H1 (cell line): ENCODE data around the gene NBPF3. TPM values are rescaled to one million over a fixed set of nuclear protein-coding genes. Genes with fewer than 3 reads are reported as not detected.

Experiments used
- CTCF ChIA-PET: fragments of 300-600 bp; sonication (Branson Sonifier 250); formaldehyde crosslinking; loops from one replicate; lab custom pipeline; 2021; ENCODE audit not compliant: partially characterized antibody; lab: Charles Lee
- POLR2A ChIA-PET: fragments of 300-600 bp; sonication (Branson Sonifier 250); formaldehyde crosslinking; loops from one replicate; lab custom pipeline; 2021; ENCODE audit warnings: inconsistent platforms; ENCODE audit not compliant: partially characterized antibody; lab: Charles Lee
- DNase-seq, 2 experiments: peaks; one replicate each; pipeline versions ENCODE4 v3.0.0 to v3.0.0-alpha.2; 2010 to 2022; ENCODE audit warnings: low spot score in 2 of 2, low read depth in 1 of 2, mixed read lengths in 1 of 2
- FAIRE-seq: peaks from 2 replicates; lab custom pipeline; 2011; peaks lifted over from hg19 to GRCh38; lab: Jason Lieb, UNC
- H2AFZ ChIP-seq: 2 replicates; pipeline ENCODE4 v1.8.1; 2012; ENCODE audit warnings: low read length, inconsistent platforms
- H2AK5ac ChIP-seq: 2 replicates; pipeline ENCODE4 v1.6.1; 2013; ENCODE audit warnings: low read depth, low read length
- H2BK120ac ChIP-seq: replicated peaks from 2 replicates; pipeline ENCODE3; 2013; ENCODE audit warnings: low read depth, low read length, inconsistent platforms
- H2BK12ac ChIP-seq: 2 replicates; pipeline ENCODE4 v1.6.1; 2013; ENCODE audit warnings: low read depth, low read length
- H2BK15ac ChIP-seq: 2 replicates; pipeline ENCODE4 v1.6.1; 2013; ENCODE audit warnings: low read length
- H2BK20ac ChIP-seq: 2 replicates; pipeline ENCODE4 v1.6.1; 2013; ENCODE audit warnings: low read length
- H2BK5ac ChIP-seq: 2 replicates; pipeline ENCODE4 v1.6.1; 2013; ENCODE audit warnings: low read depth, low read length
- H3K14ac ChIP-seq: 2 replicates; pipeline ENCODE4 v1.6.1; 2013; ENCODE audit warnings: inconsistent platforms; ENCODE audit not compliant: insufficient read length
- H3K18ac ChIP-seq: 2 replicates; pipeline ENCODE4 v1.6.1; 2013; ENCODE audit warnings: low read length; ENCODE audit errors: extremely low read depth
- H3K23ac ChIP-seq: 2 replicates; pipeline ENCODE4 v1.6.1; 2013; ENCODE audit warnings: inconsistent platforms; ENCODE audit not compliant: insufficient read length
- H3K23me2 ChIP-seq: 2 replicates; pipeline ENCODE4 v1.6.1; 2013; ENCODE audit warnings: low read depth, low read length
- H3K27ac ChIP-seq: 2 replicates; pipeline ENCODE4 v1.6.1; 2011; ENCODE audit warnings: low read depth, low read length, inconsistent platforms
- H3K27me3 ChIP-seq, 4 experiments: replicated peaks in 1 of 4; 1 replicate in 1 of 4; 2 replicates in 3 of 4; pipeline versions ENCODE4 v1.6.1 to v1.8.1; 2011 to 2013; ENCODE audit warnings: low read length in 3 of 4, mild to moderate bottlenecking in 3 of 4, inconsistent platforms in 2 of 4, mixed read lengths in 2 of 4, moderate library complexity in 1 of 4; ENCODE audit not compliant: control insufficient read depth in 3 of 4, insufficient read depth in 3 of 4; ENCODE audit errors: extremely low read depth in 1 of 4
- H3K36me3 ChIP-seq, 4 experiments: 2 replicates each; pipeline versions ENCODE4 v1.6.1 to v1.8.1; 2011 to 2013; ENCODE audit warnings: mild to moderate bottlenecking in 4 of 4, low read length in 3 of 4, moderate library complexity in 2 of 4, control low read depth in 1 of 4, inconsistent platforms in 1 of 4; ENCODE audit not compliant: insufficient read depth in 4 of 4, control insufficient read depth in 2 of 4
- H3K4ac ChIP-seq: replicated peaks from 2 replicates; pipeline ENCODE3; 2013; ENCODE audit warnings: low read length, low read depth, mixed read lengths, inconsistent platforms; ENCODE audit not compliant: insufficient read length
- H3K4me1 ChIP-seq, 4 experiments: replicated peaks in 1 of 4; 1 replicate in 1 of 4; 2 replicates in 3 of 4; pipeline versions ENCODE4 v1.6.1 to v1.8.1; 2011 to 2013; ENCODE audit warnings: low read length in 3 of 4, inconsistent platforms in 2 of 4, mixed read lengths in 1 of 4; ENCODE audit not compliant: insufficient read depth in 4 of 4, control insufficient read depth in 3 of 4
- H3K4me2 ChIP-seq, 2 experiments: 2 replicates each; pipeline versions ENCODE4 v1.6.1 to v1.8.1; 2011 to 2013; ENCODE audit warnings: low read depth in 2 of 2, low read length in 2 of 2, control low read depth in 1 of 2, inconsistent platforms in 1 of 2, mild to moderate bottlenecking in 1 of 2; ENCODE audit not compliant: insufficient read depth in 1 of 2
- H3K4me3 ChIP-seq, 4 experiments: fragments of 200-600, 300-600 bp in 1 of 4; sonication (generic), shearing (Covaris generic), sonication (Bioruptor Twin) in 1 of 4; 2 replicates each; pipeline versions ENCODE4 v1.5.1 to v1.8.1; 2011 to 2016; ENCODE audit warnings: low read length in 4 of 4, low read depth in 3 of 4, control low read depth in 2 of 4, inconsistent platforms in 2 of 4, mild to moderate bottlenecking in 2 of 4, mixed read lengths in 1 of 4, moderate library complexity in 1 of 4; ENCODE audit not compliant: insufficient read depth in 2 of 4; ENCODE audit errors: extremely low read depth in 1 of 4
- H3K56ac ChIP-seq: replicated peaks from 2 replicates; pipeline ENCODE3; 2013; ENCODE audit warnings: low read depth, mild to moderate bottlenecking, mixed read lengths, low read length, inconsistent platforms; ENCODE audit not compliant: insufficient read length
- H3K79me1 ChIP-seq: 2 replicates; pipeline ENCODE4 v1.6.1; 2013; ENCODE audit warnings: low read depth, low read length, control low read depth
- H3K79me2 ChIP-seq, 2 experiments: 2 replicates each; pipeline versions ENCODE4 v1.6.1 to v1.8.1; 2012 to 2013; ENCODE audit warnings: low read length in 2 of 2, mild to moderate bottlenecking in 2 of 2, inconsistent platforms in 1 of 2; ENCODE audit not compliant: insufficient read depth in 2 of 2, control insufficient read depth in 1 of 2
- H3K9ac ChIP-seq, 4 experiments: replicated peaks in 1 of 4; 1 replicate in 1 of 4; 2 replicates in 3 of 4; pipeline versions ENCODE4 v1.6.1 to v1.8.1; 2011 to 2013; ENCODE audit warnings: low read depth in 3 of 4, low read length in 3 of 4, control low read depth in 2 of 4, mild to moderate bottlenecking in 2 of 4, moderate library complexity in 2 of 4, inconsistent platforms in 1 of 4; ENCODE audit errors: extremely low read depth in 1 of 4
- H3K9me3 ChIP-seq, 2 experiments: 2 replicates each; pipeline versions ENCODE4 v1.6.1 to v1.8.1; 2012 to 2013; ENCODE audit warnings: mild to moderate bottlenecking in 2 of 2, moderate library complexity in 2 of 2, control low read depth in 1 of 2, inconsistent platforms in 1 of 2, low read depth in 1 of 2, low read length in 1 of 2, mixed read lengths in 1 of 2; ENCODE audit not compliant: insufficient read depth in 2 of 2
- H4K20me1 ChIP-seq, 2 experiments: replicated peaks in 1 of 2; 2 replicates each; pipeline versions ENCODE3 to v1.8.1; 2011 to 2013; ENCODE audit warnings: inconsistent platforms in 2 of 2, low read length in 2 of 2, mild to moderate bottlenecking in 1 of 2; ENCODE audit not compliant: insufficient read depth in 2 of 2, control insufficient read depth in 1 of 2
- H4K5ac ChIP-seq: 2 replicates; pipeline ENCODE4 v1.6.1; 2013; ENCODE audit warnings: low read length, low read depth, mixed read lengths, inconsistent platforms; ENCODE audit not compliant: insufficient read length
- H4K8ac ChIP-seq: 2 replicates; pipeline ENCODE4 v1.8.0; 2013; ENCODE audit warnings: mild to moderate bottlenecking, moderate library complexity, low read length, inconsistent platforms; ENCODE audit not compliant: insufficient read depth; ENCODE audit errors: extremely low read depth
- H4K91ac ChIP-seq: replicated peaks from 2 replicates; pipeline ENCODE3; 2013; ENCODE audit warnings: low read length, mixed read lengths, inconsistent platforms; ENCODE audit not compliant: insufficient read length
- EZH2 ChIP-seq: fragments of 200-600 bp; sonication (generic); IDR thresholded peaks from 2 replicates; pipeline ENCODE4 v1.7.1; 2012; ENCODE audit warnings: low read depth, mild to moderate bottlenecking, moderate library complexity, low read length, inconsistent platforms; ENCODE audit not compliant: severe bottlenecking
- FOSL1 ChIP-seq: IDR thresholded peaks from 2 replicates; pipeline ENCODE4 v1.6.1; 2011; ENCODE audit warnings: mild to moderate bottlenecking, low read depth, low read length, moderate library complexity; ENCODE audit not compliant: insufficient read depth
- KDM1A ChIP-seq: fragments of 200-600, 300-600 bp; sonication (generic); IDR thresholded peaks from 2 replicates; pipeline ENCODE4 v1.7.1; 2016; ENCODE audit warnings: mild to moderate bottlenecking, low read length, borderline replicate concordance
- MAFK ChIP-seq: IDR thresholded peaks from 2 replicates; pipeline ENCODE4 v1.6.1; 2012; ENCODE audit warnings: low read depth, mild to moderate bottlenecking, improper control_type of control experiment, low read length
- PHF8 ChIP-seq: fragments of 200-600 bp; sonication (generic); conservative IDR thresholded peaks from 2 replicates; pipeline ENCODE4 v1.7.1; 2012; ENCODE audit warnings: low read depth, mild to moderate bottlenecking, inconsistent platforms, low read length, moderate library complexity
- POU5F1 ChIP-seq: IDR thresholded peaks from 2 replicates; pipeline ENCODE4 v1.6.1; 2011; ENCODE audit warnings: low read depth, mild to moderate bottlenecking, low read length, moderate library complexity
- RXRA ChIP-seq: IDR thresholded peaks from 2 replicates; pipeline ENCODE4 v1.6.1; 2011; ENCODE audit warnings: low read depth, mild to moderate bottlenecking, low read length, moderate library complexity; ENCODE audit not compliant: insufficient read depth
- TAF7 ChIP-seq: optimal IDR thresholded peaks from 2 replicates; pipeline ENCODE3; 2011; ENCODE audit warnings: low read depth, mild to moderate bottlenecking, inconsistent platforms, low read length, moderate library complexity, borderline replicate concordance
- TBP ChIP-seq: IDR thresholded peaks from 2 replicates; pipeline ENCODE4 v1.6.1; 2011; ENCODE audit warnings: low read depth, low read length, improper control_type of control experiment
- WGBS, 2 experiments: shearing (Covaris generic) in 1 of 2; methylation state at CpG; one replicate each; pipeline versions ENCODE4 v1.1.6 to v1.1.7; 2013 to 2015; ENCODE audit warnings: low lambda C conversion rate in 2 of 2, mixed read lengths in 2 of 2, inconsistent platforms in 1 of 2, low coverage in 1 of 2, missing lambda C conversion rate in 1 of 2; ENCODE audit not compliant: insufficient replicate concordance in 2 of 2, insufficient coverage in 1 of 2, insufficient read length in 1 of 2; ENCODE audit errors: extremely low coverage in 1 of 2, missing lambda C conversion rate in 1 of 2; 5-methylcytosine and 5-hydroxymethylcytosine counted together
- polyA plus RNA-seq, 7 experiments: library from polyadenylated mRNA; depleted of rRNA in 3 of 7; stranded (reverse) in 5 of 7; unstranded in 2 of 7; fragments of >200 nt in 5 of 7; fragments of 200-250 nt in 2 of 7; gene quantifications; 1 replicate in 5 of 7; 2 replicates in 1 of 7; 4 replicates in 1 of 7; pipeline versions ENCODE4 v1.2.1 to v1.2.3, GENCODE V29; 2011 to 2013; ENCODE audit warnings: missing spikeins in 2 of 7, mixed read lengths in 2 of 7
- total RNA-seq: library from RNA; stranded (reverse); fragmentation: NEBNext Ultra II Directional; extraction: Animal tissue kit (Norgen Biotek cat#: 25700); gene quantifications from 2 replicates; pipeline ENCODE4 v1.2.1, GENCODE V29; 2021

NBPF3 gene
- total and polyA plus RNA-seq, 2 of the 8 experiments (the other 6 are each of a cell fraction or from before 2014, with no cell fraction given): 3.8 to 4.3 TPM

GRCh38 chr1:21506804-21507203 is 66.9 kb downstream of the NBPF3 start:
- H3K56ac ChIP-seq: no peak overlapping the region
- no peak overlapping the region for H3K18ac ChIP-seq
- peaks cover 7 to 15% of the 10 kb centered on the region in 2 experiments; a peak in 3 of 4 replicates for H3K79me2 ChIP-seq
- no peak overlapping the region for H2BK5ac ChIP-seq
- peaks cover 0 to 17% (median 10%) of the 10 kb centered on the region in 4 experiments; a peak in 6 of 7 replicates for H3K27me3 ChIP-seq
- CTCF ChIA-PET: interaction anchor here (0.8 to 26.3 kb wide), 16 partner anchors 8 to 275 kb away, joined by 3 to 372 read pairs (median 4); no protein-coding TSS in a partner anchor
- FAIRE-seq (no peak), DNase-seq (no peak)
- no peak overlapping the region for H3K4me2 ChIP-seq
- H3K9ac ChIP-seq: no peak overlapping the region
- no peak overlapping the region for H4K91ac ChIP-seq
- no peak overlapping the region for H2BK120ac ChIP-seq
- H3K23me2 ChIP-seq: peaks cover 10% of the 10 kb centered on the region; the same call in 1 of the 2 replicates
- no peak overlapping the region for H4K8ac ChIP-seq
- H4K5ac ChIP-seq: no peak overlapping the region
- H2BK12ac ChIP-seq: no peak overlapping the region; the same call in 1 of the 2 replicates
- H3K36me3 ChIP-seq: peaks cover 0 to 5% (median 0%) of the 10 kb centered on the region in 4 experiments; a peak in 1 of 8 replicates
- no peak overlapping the region for H2AK5ac ChIP-seq
- H2BK15ac ChIP-seq: no peak overlapping the region
- H2BK20ac ChIP-seq: no peak overlapping the region
- no peak overlapping the region for H3K27ac ChIP-seq
- POLR2A ChIA-PET: interaction anchor here (0.7 to 1.8 kb wide), 2 partner anchors 14 to 68 kb away, joined by 5 to 6 read pairs; no protein-coding TSS in a partner anchor
- H3K9me3 ChIP-seq: no peaks in the 10 kb centered on the region; a peak in 1 of 4 replicates
- H3K23ac ChIP-seq: no peak overlapping the region
- TF ChIP-seq PHF8: no peak
- TF ChIP-seq FOSL1: no peak
- no peak for TF ChIP-seq RXRA
- no peak for TF ChIP-seq MAFK
- TF ChIP-seq TAF7: no peak
- no peak for TF ChIP-seq POU5F1
- no peak for TF ChIP-seq EZH2
- no peak for TF ChIP-seq TBP
- no peak for TF ChIP-seq KDM1A
- H2AFZ ChIP-seq: no peak overlapping the region
- 90% methylated on average over 4 of the region's 4 CpGs; no CpG with 5 or more reads in 1 of the 2 experiments for WGBS, 2 experiments
- H3K4ac ChIP-seq: no peak overlapping the region
- H3K4me1 ChIP-seq: peaks cover 12 to 22% (median 15%) of the 10 kb centered on the region in 4 experiments
- peaks cover 4% of the 10 kb centered on the region for H3K79me1 ChIP-seq
- peaks cover 5 to 13% of the 10 kb centered on the region in 2 experiments for H4K20me1 ChIP-seq
- H3K4me3 ChIP-seq: no peak overlapping the region
- no peak overlapping the region for H3K14ac ChIP-seq
